ENCODE data around the gene ETV6.

The ETV6 gene

GRCh38 chr12:11829764-11830194, 180.3 kb downstream of the ETV6 start:
- no peaks in the 10 kb centered on the region for H3K36me3 ChIP-seq
- no peaks in the 10 kb centered on the region for H3K27me3 ChIP-seq (ENCODE audit: insufficient read depth, low read depth, severe bottlenecking)
- DNase-seq: no peak
- H3K4me3 ChIP-seq (ENCODE audit: low read depth, low read length): no peak overlapping the region
- no peaks in the 10 kb centered on the region for H3K9me3 ChIP-seq (ENCODE audit: severe bottlenecking)
- no peak for TF ChIP-seq CTCF (IDR thresholded peaks at IDR 0.05; ENCODE audit: low read depth, low read length)
- no peak overlapping the region for H3K27ac ChIP-seq

- Histone ChIP-seq H3K27me3 (ENCODE audit: insufficient read depth, low read depth, severe bottlenecking) (no peaks in the 10 kb centered on the region), H3K4me3 (ENCODE audit: low read depth, low read length) (no peak overlapping the region), H3K9me3 (ENCODE audit: severe bottlenecking) (no peaks in the 10 kb centered on the region), H3K27ac (no peak overlapping the region), H3K36me3 (no peaks in the 10 kb centered on the region)
- no peak for TF ChIP-seq CTCF (IDR thresholded peaks at IDR 0.05; ENCODE audit: low read depth, low read length)
- DNase-seq: no peak
Measured at GRCh38 chr12:11830307-11830801, 180.9 kb downstream of the ETV6 start.

GRCh38 chr12:11832093-11832492, 182.6 kb downstream of the ETV6 start:
- no peaks in the 10 kb centered on the region for H3K36me3 ChIP-seq
- H3K27me3 ChIP-seq (ENCODE audit: insufficient read depth, low read depth, severe bottlenecking): no peaks in the 10 kb centered on the region
- no peak for DNase-seq
- no peak overlapping the region for H3K27ac ChIP-seq
- H3K9me3 ChIP-seq (ENCODE audit: severe bottlenecking): no peaks in the 10 kb centered on the region
- H3K4me3 ChIP-seq (ENCODE audit: low read depth, low read length): no peak overlapping the region
- TF ChIP-seq CTCF (IDR thresholded peaks at IDR 0.05; ENCODE audit: low read depth, low read length): no peak

GRCh38 chr12:11833174-11833895, 183.9 kb downstream of the ETV6 start:
- H3K27ac ChIP-seq: no peak overlapping the region
- no peak for TF ChIP-seq CTCF (IDR thresholded peaks at IDR 0.05; ENCODE audit: low read depth, low read length)
- no peaks in the 10 kb centered on the region for H3K9me3 ChIP-seq (ENCODE audit: severe bottlenecking)
- no peaks in the 10 kb centered on the region for H3K27me3 ChIP-seq (ENCODE audit: insufficient read depth, low read depth, severe bottlenecking)
- no peak overlapping the region for H3K4me3 ChIP-seq (ENCODE audit: low read depth, low read length)
- no peak for DNase-seq
- H3K36me3 ChIP-seq: no peaks in the 10 kb centered on the region

- no peak overlapping the region for H3K4me3 ChIP-seq (ENCODE audit: low read depth, low read length)
- no peak overlapping the region for H3K27ac ChIP-seq
- no peaks in the 10 kb centered on the region for H3K36me3 ChIP-seq
- no peak for TF ChIP-seq CTCF (IDR thresholded peaks at IDR 0.05; ENCODE audit: low read depth, low read length)
- DNase-seq: no peak
- no peaks in the 10 kb centered on the region for H3K27me3 ChIP-seq (ENCODE audit: insufficient read depth, low read depth, severe bottlenecking)
- H3K9me3 ChIP-seq (ENCODE audit: severe bottlenecking): no peaks in the 10 kb centered on the region
Measured at GRCh38 chr12:11834104-11834812, 184.8 kb downstream of the ETV6 start.
